A549 treated with RU486 at 1 μM for 4 hours (cell line): ENCODE results near the gene UCKL1. TPM values are rescaled to one million over a fixed set of nuclear protein-coding genes. Genes with fewer than 3 reads are reported as not detected.

Experiments
- total RNA-seq: library from RNA; stranded (reverse); fragments of 200-300 nt; extraction: Qiagen RNA extraction; gene quantifications from 5 replicates; pipeline ENCODE4 v1.2.3, GENCODE V29; 2022; ENCODE audit warnings: low read depth

UCKL1 gene
- total RNA-seq, result 20.4 to 34.1 TPM (median 29.5 TPM) in 5 replicates

GRCh38 chr20:63955827-63956663 is at the start of gene UCKL1:
UCKL1 (minus strand) TSS chr20:63956416; CDS start chr20:63956372, 44 bp downstream.

DNA sequence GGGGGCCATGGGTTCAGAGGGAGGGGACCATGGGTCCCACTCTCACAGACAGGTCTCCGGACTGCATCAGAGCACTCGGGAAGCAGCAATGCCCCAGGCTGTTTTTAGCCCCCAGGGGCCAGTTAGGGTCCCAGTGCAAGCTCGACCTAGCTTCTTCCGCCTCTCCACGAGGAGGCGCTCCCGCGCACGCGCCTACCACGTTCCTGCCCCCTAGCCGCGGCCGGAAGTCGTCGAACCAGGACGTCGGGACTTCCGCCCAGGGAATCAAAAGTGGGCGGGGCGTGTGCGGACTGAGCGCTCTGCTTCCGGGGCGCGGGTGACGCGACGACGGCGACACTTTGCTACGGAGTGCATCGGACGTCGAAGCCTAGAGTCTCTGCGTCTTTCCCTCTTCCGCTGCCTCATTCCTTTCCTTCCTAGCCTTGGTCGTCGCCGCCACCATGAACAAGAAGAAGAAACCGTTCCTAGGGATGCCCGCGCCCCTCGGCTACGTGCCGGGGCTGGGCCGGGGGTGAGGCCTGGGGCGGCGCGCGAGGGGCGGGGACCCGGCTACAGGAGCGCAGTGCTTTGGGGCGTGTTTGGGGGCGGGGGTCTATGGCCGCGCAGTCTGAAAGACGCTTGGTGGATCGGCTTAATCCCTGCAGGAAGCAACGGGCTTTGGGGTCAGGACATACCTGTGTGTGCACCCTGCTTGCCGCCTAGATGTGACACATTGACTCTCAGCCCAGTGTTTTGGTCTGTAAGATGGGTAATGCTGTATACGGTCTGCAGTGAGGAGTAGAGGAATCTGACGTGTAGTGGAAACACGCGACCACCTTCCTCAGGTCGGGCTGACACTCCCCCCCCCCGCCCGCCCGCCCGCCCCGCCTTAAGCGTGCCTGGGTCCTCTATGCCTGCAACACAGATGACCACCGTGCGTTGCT is 24.9 kb upstream of the UCKL1 start, which contains the start of gene PRPF6:
Gene PRPF6, plus strand, starts transcription at position 327 of the 923 bp plus-strand sequence. Its CDS starts 114 bp downstream, at position 441.

DNA sequence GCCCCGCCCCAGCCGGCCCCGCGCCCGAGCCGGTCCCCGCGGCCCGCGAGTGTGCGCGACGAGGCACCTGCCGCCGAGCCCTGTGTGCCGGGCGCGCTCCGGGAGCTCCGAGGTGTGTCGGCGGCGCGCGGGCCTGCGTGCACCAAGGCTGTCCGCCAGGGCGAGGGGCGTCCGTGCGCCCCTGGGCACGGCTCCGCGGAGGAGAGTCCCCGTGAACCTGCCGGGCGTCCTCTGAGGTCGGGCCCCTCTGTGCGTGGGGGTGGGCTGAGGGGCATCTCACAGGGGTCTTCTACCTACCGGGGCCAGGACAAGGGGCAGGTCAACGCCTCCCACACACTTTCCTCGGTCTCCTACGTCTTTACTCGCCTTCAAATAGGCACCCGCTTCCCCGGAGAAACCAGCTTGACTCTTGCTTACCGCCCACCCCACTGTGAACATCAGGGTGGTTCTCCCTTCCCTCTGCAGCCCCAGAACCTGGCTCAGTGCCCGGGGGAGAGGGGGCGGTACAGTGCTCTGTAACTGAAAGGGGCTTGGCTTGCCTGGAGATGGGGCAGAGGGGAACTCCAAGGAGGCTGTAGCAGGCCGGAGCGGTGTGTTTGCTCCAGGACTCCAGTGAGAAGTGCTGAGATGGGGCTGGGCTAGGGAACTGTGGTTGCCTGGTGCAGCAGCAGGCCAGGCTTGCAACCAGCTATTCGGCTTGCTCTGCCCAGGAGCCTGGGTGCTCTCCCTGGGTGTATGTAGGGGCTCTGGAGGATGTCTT is 23.5 kb upstream of the UCKL1 start, which contains the start of gene SAMD10:
Gene SAMD10, minus strand, starts transcription at position 86 of the 760 bp plus-strand sequence. CDS start 175 bp downstream, outside the sequence.

GRCh38 chr20:63969838-63970713 is 13.9 kb upstream of the UCKL1 start, which contains the start of gene ZNF512B:
ZNF512B (minus strand) TSS chr20:63969930; CDS start chr20:63967950, 1,980 bp downstream.

DNA sequence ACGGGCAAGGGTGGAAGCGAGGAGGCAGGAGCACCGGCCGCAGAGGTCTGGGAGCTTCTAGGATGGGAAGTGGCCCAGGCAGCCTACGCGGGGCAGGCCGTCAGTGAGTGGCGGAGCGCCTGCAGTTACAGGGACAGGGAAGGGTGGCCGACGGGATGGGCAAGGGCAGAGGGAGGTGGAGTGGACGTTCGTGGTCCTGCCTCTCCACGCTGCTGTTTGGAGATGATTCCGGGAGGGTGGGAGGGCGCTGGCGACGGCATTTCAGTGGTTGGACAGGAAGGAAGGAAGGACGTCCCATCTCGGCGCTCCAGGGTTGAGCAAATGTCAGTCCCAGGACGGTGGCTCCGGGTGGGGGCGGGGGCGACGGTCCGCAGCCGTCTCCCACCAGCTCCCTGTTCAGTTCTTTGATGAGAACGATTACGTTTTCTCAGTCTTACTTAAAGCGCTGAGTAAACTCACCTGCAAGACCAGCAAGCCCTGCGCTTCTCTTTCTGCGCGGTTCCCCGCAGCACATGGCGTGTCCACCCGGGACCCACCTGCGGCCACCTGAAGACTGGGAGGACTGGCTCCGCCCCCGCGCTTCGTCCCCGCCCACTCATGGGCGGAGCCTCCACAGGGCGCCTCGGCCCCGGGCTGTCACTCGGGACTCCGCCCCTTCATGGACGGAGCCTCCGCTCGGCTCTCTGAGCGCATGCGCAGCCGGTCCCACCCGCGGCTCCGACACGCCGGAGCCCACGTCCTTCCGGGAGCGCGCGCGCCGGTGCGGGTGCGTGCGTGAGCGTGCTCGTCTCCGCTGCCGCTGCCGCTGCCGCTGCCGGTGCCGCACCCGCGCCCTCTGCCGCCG is 61.6 kb downstream of the UCKL1 start, which contains the start of gene DNAJC5:
Gene DNAJC5, plus strand, starts transcription at position 769 of the 844 bp plus-strand sequence. CDS start 33,220 bp downstream, outside the sequence.

Other genes starting within 250 kb of the UCKL1 start
- gene ARFRP1, start 248.4 kb downstream of the UCKL1 start, total RNA-seq, result 26.6 to 39.0 TPM (median 32.9 TPM) in 5 replicates
- 18.7 to 27.3 TPM (median 26.3 TPM) in 5 replicates for gene ZGPAT, start 248.4 kb downstream of the UCKL1 start, total RNA-seq
- 3.3 to 10.2 TPM (median 8.5 TPM) in 5 replicates for gene LIME1, start 219.8 kb downstream of the UCKL1 start, total RNA-seq
- 57.0 to 107 TPM (median 91.7 TPM) in 5 replicates for gene SLC2A4RG, start 216.6 kb downstream of the UCKL1 start, total RNA-seq
- gene ZBTB46, start 125.2 kb downstream of the UCKL1 start, total RNA-seq, result 0.46 to 0.96 TPM (median 0.71 TPM) in 5 replicates
- gene ABHD16B, start 94.9 kb downstream of the UCKL1 start, total RNA-seq, result not detected in 5 replicates
- gene TPD52L2, start 91.1 kb downstream of the UCKL1 start, total RNA-seq, result 119 to 131 TPM (median 126 TPM) in 5 replicates
- gene DNAJC5, start 61.3 kb downstream of the UCKL1 start, total RNA-seq, result 23.4 to 32.0 TPM (median 28.7 TPM) in 5 replicates
- gene ZNF512B, start 13.5 kb upstream of the UCKL1 start, total RNA-seq, result 8.0 to 13.0 TPM (median 11.1 TPM) in 5 replicates
- not detected in 5 replicates for gene SAMD10, start 23.2 kb upstream of the UCKL1 start, total RNA-seq
- gene PRPF6, start 24.7 kb upstream of the UCKL1 start, total RNA-seq, result 50.6 to 57.0 TPM (median 53.9 TPM) in 5 replicates
- gene C20orf204, start 79.8 kb upstream of the UCKL1 start, total RNA-seq, result 0.30 to 0.54 TPM (median 0.35 TPM) in 5 replicates
- gene SOX18, start 93.2 kb upstream of the UCKL1 start, total RNA-seq, result 1.3 to 2.8 TPM (median 2.5 TPM) in 5 replicates
- 30.8 to 54.6 TPM (median 47.8 TPM) in 5 replicates for gene TCEA2, start 106.8 kb upstream of the UCKL1 start, total RNA-seq
- gene RGS19, start 123.1 kb upstream of the UCKL1 start, total RNA-seq, result 14.9 to 26.7 TPM (median 22.7 TPM) in 5 replicates
- gene OPRL1, start 123.7 kb upstream of the UCKL1 start, total RNA-seq, result 0.43 to 0.89 TPM (median 0.61 TPM) in 5 replicates
- gene LKAAEAR1, start 128.0 kb upstream of the UCKL1 start, total RNA-seq, result 0.79 to 2.0 TPM (median 1.7 TPM) in 5 replicates
- gene NPBWR2, start 151.1 kb upstream of the UCKL1 start, total RNA-seq, result not detected in 5 replicates
- gene MYT1, start 208.0 kb upstream of the UCKL1 start, total RNA-seq, result 0.03 to 0.45 TPM (median 0.27 TPM) in 4 of 5 replicates, not detected in the other